Erythroblast (primary cell): ENCODE data around the gene FSIP1.

Source experiments
- GATA1 ChIP-seq: IDR thresholded peaks from 2 replicates; pipeline ENCODE4 v1.6.1; 2011; ENCODE audit warnings: low read depth, mild to moderate bottlenecking, control low read depth, low read length, moderate library complexity
- POLR2A ChIP-seq: IDR thresholded peaks from 2 replicates; pipeline ENCODE4 v1.6.1; 2011; ENCODE audit warnings: mild to moderate bottlenecking, low read length

DNA sequence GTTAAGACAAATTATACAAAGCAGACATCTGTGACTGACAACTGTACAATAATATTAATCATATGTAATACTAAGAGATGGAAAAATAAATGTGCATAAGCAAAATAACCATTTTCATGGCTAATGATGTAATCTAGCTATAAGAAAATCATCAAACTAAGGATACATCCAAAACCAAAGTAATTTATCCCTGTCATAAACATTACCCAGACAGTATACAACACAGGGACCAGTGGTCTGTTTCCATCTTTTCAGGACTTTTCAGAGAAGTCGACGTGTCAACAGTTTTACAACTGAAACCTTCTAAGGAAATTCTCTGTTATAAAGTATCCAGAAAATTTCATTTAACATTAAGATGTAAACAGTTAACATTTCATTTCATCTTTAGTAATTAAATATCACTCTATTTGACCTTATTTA, 190.7 kb downstream of the FSIP1 start:
- TF ChIP-seq POLR2A = no peak
- no peak for TF ChIP-seq GATA1
